Esophagus squamous epithelium (tissue), 5 donors: ENCODE results near the gene ATP5PF. TPM values are rescaled to one million over a fixed set of nuclear protein-coding genes. Genes with fewer than 3 reads are reported as not detected.
"Not testable (repeated sequence)": the region's sequence is repeated elsewhere in the genome, so short reads cannot be mapped to it uniquely, and the experiment has no call there.

Source experiments
- DNase-seq: peaks from one replicate; lab custom pipeline; 2025; lab: John Stamatoyannopoulos, UW
- H3K27ac ChIP-seq, 4 donors: fragments of 200-600 bp; sonication (generic); one replicate each; pipeline ENCODE4 v1.5.1; 2016 to 2019; ENCODE audit warnings: mild to moderate bottlenecking in 1 of 4
- H3K27me3 ChIP-seq, 4 donors: fragments of 200-600 bp; sonication (generic); 1 replicate in 3 of 4; 2 replicates in 1 of 4; pipeline versions ENCODE4 v1.5.1 to v1.6.0; 2017 to 2021; ENCODE audit warnings: antibody characterized with exemption in 1 of 4
- H3K36me3 ChIP-seq, 3 donors: fragments of 200-600 bp; sonication (generic); one replicate each; pipeline ENCODE4 v1.5.1; 2016 to 2019
- H3K4me1 ChIP-seq, 3 donors: fragments of 200-600 bp; sonication (generic); one replicate each; pipeline ENCODE4 v1.5.1; 2017 to 2019
- H3K4me3 ChIP-seq, 4 donors: fragments of 200-600 bp; sonication (generic); 1 replicate in 3 of 4; 2 replicates in 1 of 4; pipeline ENCODE4 v1.5.1; 2016 to 2019; ENCODE audit warnings: mild to moderate bottlenecking in 2 of 4, moderate library complexity in 1 of 4
- H3K9me3 ChIP-seq, 3 donors: fragments of 200-600 bp; sonication (generic); one replicate each; pipeline ENCODE4 v1.5.1; 2016 to 2019
- POLR2A ChIP-seq, 4 donors: fragments of 450-650 bp; IDR thresholded peaks; one replicate each; pipeline ENCODE4 v1.6.1; 2017; ENCODE audit warnings: antibody characterized with exemption in 4 of 4, mild to moderate bottlenecking in 4 of 4, moderate library complexity in 3 of 4
- WGBS, 2 donors: methylation state at CpG; one replicate each; pipeline ENCODE4 v1.1.5; 2018; 5-methylcytosine and 5-hydroxymethylcytosine counted together
- intact Hi-C: fragments of 100-400 bp; cut with DNase I; formaldehyde crosslinking; loops from one replicate; pipeline ENCODE4 v1.15.0; 2022
- total RNA-seq, 4 donors: library from RNA; depleted of rRNA; stranded (reverse); fragments of >200 nt; gene quantifications; one replicate each; pipeline ENCODE4 v1.1.0, GENCODE V29; 2016
- TF ChIP-seq, protein P1 (sequence below), 6 experiments: fragments of 450-650 bp in 4 of 6; fragments of 200-600 bp in 2 of 6; sonication (generic) in 2 of 6; IDR thresholded peaks; one replicate each; pipeline ENCODE4 v1.5.1; 2016 to 2019; ENCODE audit warnings: antibody characterized with exemption in 6 of 6, mild to moderate bottlenecking in 4 of 6, moderate library complexity in 4 of 6
- donor health status: DM: yes; HTN: yes; CAD: no.

Gene ATP5PF
- total RNA-seq, 4 donors from 2014 or later, result 123 to 192 (median 129) TPM

DNA sequence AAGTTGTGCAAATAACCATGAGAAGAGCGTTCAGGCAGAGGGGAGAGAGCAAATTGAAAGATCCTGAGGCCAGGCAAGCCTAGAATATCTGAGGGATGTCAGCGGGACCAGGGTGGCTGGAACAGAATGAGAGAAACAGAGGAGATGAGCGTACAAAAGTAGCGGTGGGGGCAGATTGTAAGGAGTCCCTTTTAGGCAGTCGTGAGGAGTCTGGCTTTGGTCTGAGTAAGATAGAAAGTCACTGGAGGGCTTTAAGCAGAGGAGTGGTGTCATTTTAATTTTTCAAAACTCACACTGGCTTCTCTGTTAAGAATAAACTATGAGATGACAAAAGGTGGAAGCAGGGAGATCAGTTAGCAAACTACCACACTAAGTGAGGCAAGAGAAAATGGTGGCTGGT, 24.2 kb downstream of the ATP5PF start:
- Histone ChIP-seq H3K27me3 (no peaks in the 10 kb centered on the region), H3K27ac (no peak overlapping the region), H3K4me3 (no peak overlapping the region), H3K36me3 (peaks cover 0 to 34% (median 0%) of the 10 kb centered on the region in 3 donors), H3K4me1 (no peaks in the 10 kb centered on the region), H3K9me3 (no peaks in the 10 kb centered on the region)
- TF ChIP-seq, protein P1, sequence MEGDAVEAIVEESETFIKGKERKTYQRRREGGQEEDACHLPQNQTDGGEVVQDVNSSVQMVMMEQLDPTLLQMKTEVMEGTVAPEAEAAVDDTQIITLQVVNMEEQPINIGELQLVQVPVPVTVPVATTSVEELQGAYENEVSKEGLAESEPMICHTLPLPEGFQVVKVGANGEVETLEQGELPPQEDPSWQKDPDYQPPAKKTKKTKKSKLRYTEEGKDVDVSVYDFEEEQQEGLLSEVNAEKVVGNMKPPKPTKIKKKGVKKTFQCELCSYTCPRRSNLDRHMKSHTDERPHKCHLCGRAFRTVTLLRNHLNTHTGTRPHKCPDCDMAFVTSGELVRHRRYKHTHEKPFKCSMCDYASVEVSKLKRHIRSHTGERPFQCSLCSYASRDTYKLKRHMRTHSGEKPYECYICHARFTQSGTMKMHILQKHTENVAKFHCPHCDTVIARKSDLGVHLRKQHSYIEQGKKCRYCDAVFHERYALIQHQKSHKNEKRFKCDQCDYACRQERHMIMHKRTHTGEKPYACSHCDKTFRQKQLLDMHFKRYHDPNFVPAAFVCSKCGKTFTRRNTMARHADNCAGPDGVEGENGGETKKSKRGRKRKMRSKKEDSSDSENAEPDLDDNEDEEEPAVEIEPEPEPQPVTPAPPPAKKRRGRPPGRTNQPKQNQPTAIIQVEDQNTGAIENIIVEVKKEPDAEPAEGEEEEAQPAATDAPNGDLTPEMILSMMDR (IDR thresholded peaks at IDR 0.05), result no peak
- TF ChIP-seq POLR2A (IDR thresholded peaks at IDR 0.05), result no peak
- WGBS, 2 donors, result 82 to 87% methylated on average over 5 of the region's 5 CpGs
- intact Hi-C loops, result no loop called here
- DNase-seq, result no peak

DNA sequence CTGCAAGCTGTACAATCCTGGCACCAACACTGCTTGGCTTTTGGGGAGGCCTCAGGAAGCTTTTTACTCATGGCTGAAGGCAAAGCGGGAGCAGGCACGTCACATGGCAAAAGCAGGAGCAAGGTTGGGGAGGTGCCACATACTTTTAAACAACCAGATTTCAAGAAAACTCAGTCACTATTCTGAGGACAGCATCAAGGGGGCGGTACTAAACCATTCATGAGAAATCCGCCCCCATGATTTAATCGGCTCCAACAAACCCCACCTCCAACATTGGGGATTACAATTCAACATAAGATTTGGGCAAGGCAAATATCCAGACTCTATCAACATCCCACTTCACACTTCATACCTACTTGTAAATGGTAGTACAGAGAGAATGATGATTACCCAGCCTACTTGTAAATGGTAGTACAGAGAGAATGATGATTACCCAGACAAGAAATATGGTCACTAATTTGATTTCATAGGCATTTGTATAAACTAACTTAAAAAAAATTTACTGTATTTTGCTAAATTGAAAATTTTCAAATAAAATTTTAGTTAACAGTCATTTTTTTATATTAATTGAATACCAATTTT, 24.9 kb downstream of the ATP5PF start:
- Histone ChIP-seq H3K36me3 (peaks cover 0 to 26% (median 0%) of the 10 kb centered on the region in 3 donors), H3K27ac (no peak overlapping the region), H3K9me3 (no peaks in the 10 kb centered on the region), H3K27me3 (no peaks in the 10 kb centered on the region), H3K4me1 (no peaks in the 10 kb centered on the region), H3K4me3 (no peak overlapping the region)
- intact Hi-C loops, result loop anchor here (5.0 kb wide), 1 partner anchor 102 kb away; the partner anchor contains the start of gene MRPL39
- TF ChIP-seq, protein P1 (IDR thresholded peaks at IDR 0.05), result no peak
- no peak for TF ChIP-seq POLR2A (IDR thresholded peaks at IDR 0.05)
- DNase-seq, result no peak
- WGBS, 2 donors, result 57 to 61% methylated on average over 5 of the region's 5 CpGs

DNA sequence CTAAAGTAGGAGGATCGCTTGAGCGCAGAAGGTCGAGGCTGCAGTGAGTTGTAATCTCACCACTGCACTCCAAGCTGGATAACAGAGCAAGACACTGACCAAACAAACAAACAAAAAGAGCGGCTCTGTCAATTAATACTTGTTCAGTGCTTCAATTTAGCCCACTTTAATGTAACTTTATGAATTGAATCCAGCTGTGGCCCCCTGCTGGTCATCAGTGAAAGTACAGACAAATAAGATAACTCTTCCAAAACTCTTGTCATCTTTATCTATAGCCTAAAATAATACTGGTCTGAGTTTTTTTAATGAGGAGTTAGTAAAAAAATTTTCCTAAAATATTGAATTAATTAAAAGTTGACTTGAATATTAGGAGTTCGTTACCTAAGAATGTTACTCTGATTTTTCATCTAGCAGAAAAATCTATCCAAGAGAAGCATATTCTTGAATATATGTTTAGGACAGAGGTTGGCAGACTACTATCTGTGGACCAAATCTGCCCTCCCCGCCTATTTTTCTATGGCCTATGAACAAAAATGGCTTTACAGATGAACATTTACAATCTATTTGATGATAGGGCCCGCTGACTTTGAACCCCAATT, 26.1 kb downstream of the ATP5PF start:
- no peaks in the 10 kb centered on the region for H3K9me3 ChIP-seq
- no peak overlapping the region for H3K4me3 ChIP-seq
- DNase-seq, result no peak
- H3K36me3 ChIP-seq, result peaks cover 0 to 14% (median 0%) of the 10 kb centered on the region in 3 donors
- no peaks in the 10 kb centered on the region for H3K27me3 ChIP-seq
- WGBS, 2 donors, result 52 to 58% methylated on average over 7 of the region's 7 CpGs
- intact Hi-C loops, result loop anchor here (5.0 kb wide), 1 partner anchor 101 kb away; the partner anchor contains the start of gene MRPL39
- TF ChIP-seq POLR2A (IDR thresholded peaks at IDR 0.05), result no peak
- TF ChIP-seq, protein P1 (IDR thresholded peaks at IDR 0.05), result peak; percentile 56 to 87 (median 72)
- H3K4me1 ChIP-seq, result no peaks in the 10 kb centered on the region
- H3K27ac ChIP-seq, result no peak overlapping the region

DNA sequence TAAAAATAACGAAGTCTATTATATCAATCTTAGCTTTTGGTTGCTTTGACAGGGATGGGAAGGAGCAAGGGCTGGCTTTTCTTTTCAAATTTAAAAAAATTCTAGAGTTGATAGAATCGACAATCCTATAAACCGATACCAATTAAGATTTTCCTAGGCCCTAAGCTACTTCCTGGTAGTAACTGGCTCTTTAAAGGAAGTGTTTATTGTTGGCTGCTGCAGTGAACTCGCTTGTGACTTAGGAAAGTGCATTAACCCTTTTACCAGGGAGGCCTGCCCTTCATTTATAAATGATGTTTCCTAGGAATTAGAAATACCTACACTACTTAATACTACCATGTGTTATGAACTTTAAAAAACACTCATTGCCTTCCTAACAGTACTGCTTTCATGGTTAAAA, 33.2 kb downstream of the ATP5PF start:
- 65 to 67% methylated on average over 4 of the region's 4 CpGs for WGBS, 2 donors
- TF ChIP-seq POLR2A (IDR thresholded peaks at IDR 0.05), result no peak
- TF ChIP-seq, protein P1 (IDR thresholded peaks at IDR 0.05), result no peak
- no peak for DNase-seq
- Histone ChIP-seq H3K27ac (peak overlapping the region in 2 of 4 donors; percentile 16 to 21), H3K4me3 (no peak overlapping the region), H3K9me3 (no peaks in the 10 kb centered on the region), H3K27me3 (no peaks in the 10 kb centered on the region), H3K36me3 (peaks cover 0 to 4% (median 0%) of the 10 kb centered on the region in 3 donors), H3K4me1 (no peaks in the 10 kb centered on the region)
- intact Hi-C loops, result no loop called here

DNA sequence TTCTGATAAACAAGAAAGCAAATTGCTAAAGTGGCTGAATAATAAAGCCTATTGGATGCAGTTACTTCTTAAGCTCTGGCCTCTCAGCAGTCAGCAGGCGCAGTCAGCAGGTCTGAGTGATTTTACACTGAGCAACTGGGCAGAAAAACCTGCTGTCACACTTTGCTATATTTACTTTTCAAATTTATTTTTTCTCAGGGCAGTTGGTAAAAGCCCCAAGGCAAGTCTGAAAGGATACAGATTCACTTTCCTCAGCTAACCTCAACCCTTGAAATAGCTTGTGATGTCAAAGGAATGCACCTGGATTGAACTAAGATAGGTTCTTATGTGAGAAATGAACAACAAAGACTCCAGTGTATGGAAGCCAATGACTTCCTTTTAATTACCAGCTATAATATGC, 34.0 kb downstream of the ATP5PF start:
- intact Hi-C loops, result no loop called here
- 82 to 100% methylated on average over 1 of the region's 1 CpG for WGBS, 2 donors
- no peak for DNase-seq

DNA sequence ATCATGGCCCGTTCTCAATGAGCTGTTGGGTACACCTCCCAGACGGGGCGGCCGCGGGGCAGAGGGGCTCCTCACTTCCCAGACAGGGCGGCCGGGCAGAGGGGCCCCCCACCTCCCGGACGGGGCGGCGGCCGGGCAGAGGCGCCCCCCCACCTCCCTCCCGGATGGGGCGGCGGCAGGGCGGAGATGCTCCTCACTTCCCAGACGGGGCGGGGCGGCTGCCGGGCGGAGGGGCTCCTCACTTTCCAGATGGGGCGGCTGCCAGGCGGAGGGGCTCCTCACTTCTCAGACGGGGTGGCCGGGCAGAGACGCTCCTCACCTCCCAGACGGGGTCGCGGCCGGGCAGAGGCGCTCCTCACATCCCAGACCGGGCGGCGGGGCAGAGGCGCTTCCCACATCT, 39.2 kb downstream of the ATP5PF start:
- H3K4me1 ChIP-seq, H3K27me3 ChIP-seq, intact Hi-C loops, H3K27ac ChIP-seq, H3K9me3 ChIP-seq, H3K4me3 ChIP-seq, DNase-seq, H3K36me3 ChIP-seq: not testable (repeated sequence)
- WGBS, 2 donors, result no CpG with 5 or more reads among the region's 36 CpGs

More for the DNA sequence above, 34.0 kb downstream of the ATP5PF start:
- Histone ChIP-seq H3K27me3 (no peaks in the 10 kb centered on the region), H3K4me3 (no peak overlapping the region), H3K9me3 (no peaks in the 10 kb centered on the region), H3K4me1 (no peaks in the 10 kb centered on the region), H3K27ac (peak overlapping the region in 1 of 4 donors; percentile 21), H3K36me3 (no peaks in the 10 kb centered on the region)
- TF ChIP-seq POLR2A (IDR thresholded peaks at IDR 0.05), result no peak
- TF ChIP-seq, protein P1 (IDR thresholded peaks at IDR 0.05), result no peak
